ENCODE measurements around the gene PHB1.

GRCh38 chr17:49439673-49440571 lies 25.2 kb upstream of the PHB1 start:
- TF ChIP-seq POLR2A (IDR thresholded peaks at IDR 0.05) = no peak
- no peak for TF ChIP-seq CTCF (IDR thresholded peaks at IDR 0.05)
- no peak for TF ChIP-seq POLR2AphosphoS5 (IDR thresholded peaks at IDR 0.05)
- TF ChIP-seq EP300 (IDR thresholded peaks at IDR 0.05) = no peak
